SK-N-MC (cell line): Measurements from ENCODE around the gene CNTN2.

Source experiments
- EZH2 ChIP-seq: fragments of 200-600 bp; sonication (generic); IDR thresholded peaks from one replicate; pipeline ENCODE4 v1.6.1; 2017; ENCODE audit warnings: antibody characterized with exemption
- POLR2AphosphoS5 ChIP-seq: IDR thresholded peaks from 2 replicates; pipeline ENCODE4 v1.6.1; 2012; ENCODE audit warnings: mild to moderate bottlenecking, low read depth, low read length, borderline replicate concordance

- TF ChIP-seq EZH2 (no peak), POLR2AphosphoS5 (no peak)
Measured at GRCh38 chr1:205014783-205015182, 28.2 kb upstream of the CNTN2 start.
